Measurements from ENCODE around the gene ACTL6B.

ACTL6B gene

GRCh38 chr7:100626530-100627237, 29.6 kb downstream of the ACTL6B start:
- peak; percentile 91 for DNase-seq (ENCODE audit: low spot score)

- no peak for DNase-seq (ENCODE audit: low spot score)
These were observed 30.2 kb downstream of the ACTL6B start for GRCh38 chr7:100626055-100626454.

- DNase-seq (ENCODE audit: low spot score) = no peak
These were observed 32.1 kb downstream of the ACTL6B start for GRCh38 chr7:100623951-100624824.

- DNase-seq (ENCODE audit: low spot score) = no peak
These were observed 34.7 kb downstream of the ACTL6B start for GRCh38 chr7:100621554-100621953.

- no peak for DNase-seq (ENCODE audit: low spot score)
These were observed 35.4 kb downstream of the ACTL6B start for GRCh38 chr7:100620804-100621203.

GRCh38 chr7:100620239-100620638, 36.0 kb downstream of the ACTL6B start:
- DNase-seq (ENCODE audit: low spot score) = no peak

GRCh38 chr7:100614308-100614861, 41.9 kb downstream of the ACTL6B start:
- DNase-seq (ENCODE audit: low spot score) = no peak

- DNase-seq (ENCODE audit: low spot score) = no peak
These were observed 42.7 kb downstream of the ACTL6B start for GRCh38 chr7:100613412-100614175.

GRCh38 chr7:100612730-100613390, 43.4 kb downstream of the ACTL6B start:
- DNase-seq (ENCODE audit: low spot score) = no peak

GRCh38 chr7:100611983-100612729, 44.1 kb downstream of the ACTL6B start, which contains the start of gene MOSPD3:
MOSPD3 (plus strand) TSS chr7:100612540; CDS start chr7:100612792, 252 bp downstream.
- peak; percentile 98 for DNase-seq (ENCODE audit: low spot score)

- DNase-seq (ENCODE audit: low spot score) = no peak
These were observed 46.3 kb downstream of the ACTL6B start for GRCh38 chr7:100609958-100610357.

GRCh38 chr7:100607111-100607510, 49.1 kb downstream of the ACTL6B start:
- no peak for DNase-seq (ENCODE audit: low spot score)

GRCh38 chr7:100606313-100606712, 49.9 kb downstream of the ACTL6B start:
- DNase-seq (ENCODE audit: low spot score) = no peak

GRCh38 chr7:100604976-100605911, 51.0 kb downstream of the ACTL6B start:
- no peak for DNase-seq (ENCODE audit: low spot score)

GRCh38 chr7:100604028-100604975, 51.9 kb downstream of the ACTL6B start:
- DNase-seq (ENCODE audit: low spot score) = peak; percentile 53

GRCh38 chr7:100603726-100604027, 52.6 kb downstream of the ACTL6B start:
- DNase-seq (ENCODE audit: low spot score) = no peak

- no peak for DNase-seq (ENCODE audit: low spot score)
These were observed 53.1 kb downstream of the ACTL6B start for GRCh38 chr7:100602889-100603725.

- no peak for DNase-seq (ENCODE audit: low spot score)
These were observed 55.6 kb downstream of the ACTL6B start for GRCh38 chr7:100600730-100601038.

Data from activated CD4-positive, alpha-beta T cell treated with anti-CD3 and anti-CD28 coated beads, Interleukin-2, Interleukin-4, amounts not matched to agents 100 ng/mL and 50 ng/mL, durations not matched to agents 16 hours and 8 hours (primary cell).